Keratinocyte (primary cell): Measurements from ENCODE around the gene ZBTB46. TPM values are rescaled to one million over a fixed set of nuclear protein-coding genes. Genes with fewer than 3 reads are reported as not detected.
"Not testable (repeated sequence)": the region's sequence is repeated elsewhere in the genome, so short reads cannot be mapped to it uniquely, and the experiment has no call there.

Source experiments
- DNase-seq: peaks from one replicate; pipeline ENCODE4 v3.0.0-alpha.2; 2011; ENCODE audit warnings: low read depth, missing footprints, low spot score
- FAIRE-seq: peaks from 2 replicates; lab custom pipeline; 2011; peaks lifted over from hg19 to GRCh38; lab: Jason Lieb, UNC
- H2AFZ ChIP-seq: 2 replicates; pipeline ENCODE4 v1.6.0; 2012; ENCODE audit warnings: low read length, control low read depth, inconsistent platforms; ENCODE audit not compliant: control insufficient read depth
- H3K27ac ChIP-seq: 2 replicates; pipeline ENCODE4 v1.5.1; 2011; ENCODE audit warnings: low read length; ENCODE audit not compliant: control insufficient read depth, insufficient read depth
- H3K27me3 ChIP-seq: 3 replicates; pipeline ENCODE4 v1.6.0; 2011; ENCODE audit warnings: low read length; ENCODE audit not compliant: control insufficient read depth, insufficient read depth; ENCODE audit errors: extremely low read depth
- H3K36me3 ChIP-seq, 2 experiments: 2 replicates in 1 of 2; 3 replicates in 1 of 2; pipeline ENCODE4 v1.5.1; 2011; ENCODE audit warnings: low read length in 2 of 2, mild to moderate bottlenecking in 1 of 2; ENCODE audit not compliant: control insufficient read depth in 2 of 2, insufficient read depth in 2 of 2; ENCODE audit errors: extremely low read depth in 1 of 2
- H3K4me1 ChIP-seq: 3 replicates; pipeline ENCODE4 v1.5.1; 2011; ENCODE audit warnings: low read length; ENCODE audit not compliant: control insufficient read depth, insufficient read depth; ENCODE audit errors: extremely low read depth
- H3K4me2 ChIP-seq: 3 replicates; pipeline ENCODE4 v1.6.0; 2011; ENCODE audit warnings: low read depth, low read length; ENCODE audit not compliant: control insufficient read depth, insufficient read depth; ENCODE audit errors: extremely low read depth
- H3K4me3 ChIP-seq, 3 experiments: fragments of 200-600 bp in 1 of 3; sonication (generic) in 1 of 3; 2 replicates in 2 of 3; 3 replicates in 1 of 3; pipeline ENCODE4 v1.5.1; 2011 to 2016; ENCODE audit warnings: low read length in 3 of 3, mild to moderate bottlenecking in 3 of 3, control low read depth in 2 of 3, inconsistent platforms in 1 of 3, low read depth in 1 of 3, mixed read lengths in 1 of 3, mixed run types in 1 of 3, moderate library complexity in 1 of 3; ENCODE audit not compliant: control insufficient read depth in 2 of 3, insufficient read depth in 2 of 3; ENCODE audit errors: extremely low read depth in 1 of 3
- H3K79me2 ChIP-seq: 2 replicates; pipeline ENCODE4 v1.6.0; 2012; ENCODE audit warnings: low read length; ENCODE audit not compliant: control insufficient read depth, insufficient read depth
- H3K9ac ChIP-seq: 3 replicates; pipeline ENCODE4 v1.6.0; 2011; ENCODE audit warnings: low read length; ENCODE audit not compliant: control insufficient read depth, insufficient read depth; ENCODE audit errors: extremely low read depth
- H3K9me1 ChIP-seq: 3 replicates; pipeline ENCODE4 v1.6.0; 2011; ENCODE audit warnings: low read length; ENCODE audit not compliant: control insufficient read depth, insufficient read depth; ENCODE audit errors: extremely low read depth
- H3K9me3 ChIP-seq: 2 replicates; pipeline ENCODE4 v1.5.1; 2012; ENCODE audit warnings: low read depth, low read length; ENCODE audit not compliant: control insufficient read depth
- H4K20me1 ChIP-seq: 3 replicates; pipeline ENCODE4 v1.6.0; 2011; ENCODE audit warnings: low read length; ENCODE audit not compliant: control insufficient read depth, insufficient read depth; ENCODE audit errors: extremely low read depth
- EZH2 ChIP-seq: IDR thresholded peaks from one replicate; pipeline ENCODE4 v1.6.1; 2012; ENCODE audit warnings: inconsistent platforms, mild to moderate bottlenecking, low read length, moderate library complexity
- dilution Hi-C: fragments of 300-500 bp; cut with MboI; formaldehyde crosslinking; loops from one replicate; pipeline ENCODE4 v1.7.0; 2020; ENCODE audit warnings: low sequenced_read_pairs; ENCODE audit not compliant: extremely low pct_ligation_motif_present
- polyA plus RNA-seq, 5 experiments: library from polyadenylated mRNA; depleted of rRNA in 3 of 5; stranded (reverse) in 3 of 5; stranded (forward) in 1 of 5; unstranded in 1 of 5; fragments of >200 nt; gene quantifications; 1 replicate in 1 of 5; 2 replicates in 3 of 5; 3 replicates in 1 of 5; pipeline versions ENCODE4 v1.2.1 to v1.2.3, GENCODE V29; 2011 to 2012; ENCODE audit warnings: missing spikeins in 2 of 5, low read depth in 1 of 5, low replicate concordance in 1 of 5
- TF ChIP-seq, protein P1 (sequence below), 3 experiments: IDR thresholded peaks in 1 of 3; conservative IDR thresholded peaks in 1 of 3; optimal IDR thresholded peaks in 1 of 3; 2 replicates in 2 of 3; 3 replicates in 1 of 3; pipeline versions ENCODE3 to v1.5.1; 2011; ENCODE audit warnings: low read length in 3 of 3, mild to moderate bottlenecking in 3 of 3, moderate library complexity in 2 of 3, control low read depth in 1 of 3, inconsistent platforms in 1 of 3; ENCODE audit not compliant: insufficient read depth in 2 of 3; ENCODE audit errors: extremely low read depth in 1 of 3

ZBTB46 gene
- polyA plus RNA-seq, 1 donor (not counting 4 experiments of a cell fraction or from before 2014, with no cell fraction given) = 0.12 TPM

- no peak overlapping the region for H3K9ac ChIP-seq
- H3K4me3 ChIP-seq = no peak overlapping the region
- H3K36me3 ChIP-seq = no peaks in the 10 kb centered on the region
- H3K4me1 ChIP-seq = no peaks in the 10 kb centered on the region
- FAIRE-seq (no peak), DNase-seq (no peak)
- no peak for TF ChIP-seq EZH2
- TF ChIP-seq, protein P1, sequence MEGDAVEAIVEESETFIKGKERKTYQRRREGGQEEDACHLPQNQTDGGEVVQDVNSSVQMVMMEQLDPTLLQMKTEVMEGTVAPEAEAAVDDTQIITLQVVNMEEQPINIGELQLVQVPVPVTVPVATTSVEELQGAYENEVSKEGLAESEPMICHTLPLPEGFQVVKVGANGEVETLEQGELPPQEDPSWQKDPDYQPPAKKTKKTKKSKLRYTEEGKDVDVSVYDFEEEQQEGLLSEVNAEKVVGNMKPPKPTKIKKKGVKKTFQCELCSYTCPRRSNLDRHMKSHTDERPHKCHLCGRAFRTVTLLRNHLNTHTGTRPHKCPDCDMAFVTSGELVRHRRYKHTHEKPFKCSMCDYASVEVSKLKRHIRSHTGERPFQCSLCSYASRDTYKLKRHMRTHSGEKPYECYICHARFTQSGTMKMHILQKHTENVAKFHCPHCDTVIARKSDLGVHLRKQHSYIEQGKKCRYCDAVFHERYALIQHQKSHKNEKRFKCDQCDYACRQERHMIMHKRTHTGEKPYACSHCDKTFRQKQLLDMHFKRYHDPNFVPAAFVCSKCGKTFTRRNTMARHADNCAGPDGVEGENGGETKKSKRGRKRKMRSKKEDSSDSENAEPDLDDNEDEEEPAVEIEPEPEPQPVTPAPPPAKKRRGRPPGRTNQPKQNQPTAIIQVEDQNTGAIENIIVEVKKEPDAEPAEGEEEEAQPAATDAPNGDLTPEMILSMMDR (optimal IDR thresholded peaks at IDR 0.05 in 1 of 3, IDR thresholded peaks at IDR 0.05 in 1 of 3, conservative IDR thresholded peaks at IDR 0.05 in 1 of 3; ENCODE audit: extremely low read depth in 1 of 3, insufficient read depth in 2 of 3, low read length in 3 of 3) = no peak
- no peaks in the 10 kb centered on the region for H3K9me1 ChIP-seq
- no peaks in the 10 kb centered on the region for H3K27me3 ChIP-seq
- no peak overlapping the region for H2AFZ ChIP-seq
- H4K20me1 ChIP-seq = no peaks in the 10 kb centered on the region
- H3K4me2 ChIP-seq = no peak overlapping the region
- no peak overlapping the region for H3K27ac ChIP-seq
- dilution Hi-C loops = no loop called here
- H3K79me2 ChIP-seq = no peaks in the 10 kb centered on the region
- H3K9me3 ChIP-seq = no peaks in the 10 kb centered on the region
These were observed 28.4 kb downstream of the ZBTB46 start for GRCh38 chr20:63802469-63803240.

DNA sequence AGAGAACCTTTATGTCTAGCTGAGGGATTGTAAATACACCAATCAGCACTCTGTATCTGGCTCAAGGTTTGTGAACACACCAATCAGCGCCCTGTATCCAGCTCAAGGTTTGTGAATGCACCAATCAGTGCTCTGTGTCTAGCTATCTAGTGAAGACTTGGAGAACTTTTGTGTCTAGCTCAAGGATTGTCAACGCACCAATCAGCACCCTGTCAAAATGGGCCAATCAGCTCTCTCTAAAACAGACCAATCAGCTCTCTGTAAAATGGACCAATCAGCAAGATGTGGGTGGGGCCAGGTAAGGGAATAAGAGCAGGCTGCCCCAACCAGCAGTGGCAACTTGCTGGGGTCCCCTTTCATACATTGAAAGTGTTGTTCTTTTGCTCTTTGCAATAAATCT lies 29.9 kb downstream of the ZBTB46 start:
- H3K36me3 ChIP-seq, H2AFZ ChIP-seq, DNase-seq, H3K4me1 ChIP-seq, H4K20me1 ChIP-seq, H3K9me3 ChIP-seq, H3K27me3 ChIP-seq, H3K9me1 ChIP-seq, FAIRE-seq, H3K9ac ChIP-seq, H3K4me3 ChIP-seq, H3K79me2 ChIP-seq, H3K27ac ChIP-seq, H3K4me2 ChIP-seq, dilution Hi-C loops: not testable (repeated sequence)

- H3K27ac ChIP-seq, H3K9me1 ChIP-seq, dilution Hi-C loops, H4K20me1 ChIP-seq, H3K9me3 ChIP-seq, DNase-seq, FAIRE-seq, H3K4me1 ChIP-seq, H3K9ac ChIP-seq, H2AFZ ChIP-seq, H3K4me3 ChIP-seq, H3K4me2 ChIP-seq, H3K27me3 ChIP-seq, H3K79me2 ChIP-seq, H3K36me3 ChIP-seq: not testable (repeated sequence)
These were observed 30.7 kb downstream of the ZBTB46 start for GRCh38 chr20:63800411-63800810.

GRCh38 chr20:63799127-63799526 lies 31.9 kb downstream of the ZBTB46 start:
- H3K36me3 ChIP-seq, H3K79me2 ChIP-seq, H2AFZ ChIP-seq, dilution Hi-C loops, H3K9ac ChIP-seq, H3K9me1 ChIP-seq, H3K27me3 ChIP-seq, FAIRE-seq, H3K27ac ChIP-seq, H3K9me3 ChIP-seq, H4K20me1 ChIP-seq, DNase-seq, H3K4me1 ChIP-seq, H3K4me3 ChIP-seq, H3K4me2 ChIP-seq: not testable (repeated sequence)
